Mesendoderm (in vitro differentiated cells): ENCODE results near the gene CYP19A1. TPM values are rescaled to one million over a fixed set of nuclear protein-coding genes. Genes with fewer than 3 reads are reported as not detected.

ENCODE experiments used
- small RNA-seq: library from polyadenylated mRNA; stranded (forward); fragments of <200 nt; extraction: miRNeasy Mini kit (QIAGEN cat#:217004); gene quantifications from one replicate; pipeline ENCODE3, GENCODE V24; 2013; ENCODE audit not compliant: insufficient read depth

Gene CYP19A1

Small RNA genes within 50 kb of the gene (small RNA-seq; reads per million reads assigned to genes)
- gene AC020891.4: not detected
- gene MIR4713: 0.90 reads per million
- gene MIR7973-1: not detected
